ENCODE measurements around the gene FAM111A.
A peak's percentile ranks its signal among the peaks of the same experiment; 100 is the strongest.
"Not testable (repeated sequence)": the region's sequence is repeated elsewhere in the genome, so short reads cannot be mapped to it uniquely, and the experiment has no call there.

Gene FAM111A

GRCh38 chr11:59142530-59143507 is at the start of gene FAM111A:
Gene FAM111A (plus strand): TSS chr11:59142856. CDS start chr11:59148873, 6,017 bp downstream.
- peak within 1 kb of the TSS; percentile 87 for H3K9ac ChIP-seq
- peaks cover 5% of the 10 kb centered on the region; the same call in 1 of the 2 replicates for H4K20me1 ChIP-seq
- peaks cover 58% of the 10 kb centered on the region for H3K4me1 ChIP-seq
- peak within 1 kb of the TSS; percentile 95 for H3K4me2 ChIP-seq
- no peaks in the 10 kb centered on the region for H3K9me3 ChIP-seq
- no peak for TF ChIP-seq Cebpa-rat (IDR thresholded peaks at IDR 0.05)
- H3K36me3 ChIP-seq: peaks cover 5% of the 10 kb centered on the region; the same call in 1 of the 2 replicates
- peak within 1 kb of the TSS; percentile 84 for H3K27ac ChIP-seq
- no peaks in the 10 kb centered on the region for H3K27me3 ChIP-seq
- H3K4me3 ChIP-seq: peak within 1 kb of the TSS; percentile 79

- not testable (repeated sequence) for H3K4me2 ChIP-seq, H3K4me3 ChIP-seq, H4K20me1 ChIP-seq, H3K9me3 ChIP-seq, H3K36me3 ChIP-seq, H3K4me1 ChIP-seq, H3K27ac ChIP-seq, H3K9ac ChIP-seq, H3K27me3 ChIP-seq
Measured at GRCh38 chr11:59093576-59093975, 49.1 kb upstream of the FAM111A start.

GRCh38 chr11:59095225-59095624 is 47.4 kb upstream of the FAM111A start:
- not testable (repeated sequence) for H4K20me1 ChIP-seq, H3K27me3 ChIP-seq, H3K36me3 ChIP-seq, H3K4me3 ChIP-seq, H3K27ac ChIP-seq, H3K9ac ChIP-seq, H3K4me1 ChIP-seq, H3K9me3 ChIP-seq
- peak overlapping the region; percentile 34 for H3K4me2 ChIP-seq

- H3K4me3 ChIP-seq, H4K20me1 ChIP-seq, H3K27me3 ChIP-seq, H3K27ac ChIP-seq, H3K36me3 ChIP-seq, H3K9me3 ChIP-seq, H3K9ac ChIP-seq, H3K4me1 ChIP-seq, H3K4me2 ChIP-seq: not testable (repeated sequence)
Measured at GRCh38 chr11:59095972-59096575, 46.6 kb upstream of the FAM111A start.

GRCh38 chr11:59097113-59097708 is 45.4 kb upstream of the FAM111A start:
- H3K27me3 ChIP-seq: no peaks in the 10 kb centered on the region
- H3K27ac ChIP-seq: no peak overlapping the region
- TF ChIP-seq Cebpa-rat (IDR thresholded peaks at IDR 0.05): no peak
- no peak overlapping the region for H3K4me2 ChIP-seq
- no peaks in the 10 kb centered on the region for H3K9me3 ChIP-seq
- H4K20me1 ChIP-seq: no peaks in the 10 kb centered on the region
- H3K4me1 ChIP-seq: peaks cover 11% of the 10 kb centered on the region; the same call in 1 of the 2 replicates
- H3K36me3 ChIP-seq: no peaks in the 10 kb centered on the region
- H3K9ac ChIP-seq: no peak overlapping the region
- H3K4me3 ChIP-seq: no peak overlapping the region

- not testable (repeated sequence) for H3K4me3 ChIP-seq, H3K4me2 ChIP-seq
Measured at GRCh38 chr11:59097938-59098337, 44.7 kb upstream of the FAM111A start.

GRCh38 chr11:59102259-59102765 is 40.3 kb upstream of the FAM111A start:
- no peaks in the 10 kb centered on the region for H3K9me3 ChIP-seq
- H3K4me2 ChIP-seq: peak overlapping the region; percentile 72
- H3K27ac ChIP-seq: no peak overlapping the region
- no peaks in the 10 kb centered on the region for H4K20me1 ChIP-seq
- peaks cover 24% of the 10 kb centered on the region for H3K4me1 ChIP-seq
- H3K4me3 ChIP-seq: peak overlapping the region; percentile 61
- H3K9ac ChIP-seq: no peak overlapping the region; the same call in 1 of the 2 replicates
- H3K27me3 ChIP-seq: no peaks in the 10 kb centered on the region
- TF ChIP-seq Cebpa-rat (IDR thresholded peaks at IDR 0.05): no peak
- H3K36me3 ChIP-seq: no peaks in the 10 kb centered on the region

More at GRCh38 chr11:59097938-59098337, 44.7 kb upstream of the FAM111A start:
- not testable (repeated sequence) for H3K9me3 ChIP-seq, H3K27ac ChIP-seq, H3K9ac ChIP-seq, H4K20me1 ChIP-seq, H3K36me3 ChIP-seq, H3K27me3 ChIP-seq
- H3K4me1 ChIP-seq: peaks cover 17% of the 10 kb centered on the region; the same call in 1 of the 2 replicates

GRCh38 chr11:59106363-59107336 is 36.0 kb upstream of the FAM111A start, which contains the start of gene FAM111B:
Gene FAM111B (plus strand): TSS chr11:59107237. CDS start chr11:59109626, 2,389 bp downstream.
- peaks cover 60% of the 10 kb centered on the region for H3K4me1 ChIP-seq
- no peaks in the 10 kb centered on the region; the same call in 1 of the 2 replicates for H3K9me3 ChIP-seq
- H3K9ac ChIP-seq: peak within 1 kb of the TSS; percentile 83
- H4K20me1 ChIP-seq: no peaks in the 10 kb centered on the region
- H3K36me3 ChIP-seq: peaks cover 19% of the 10 kb centered on the region
- peak within 1 kb of the TSS; percentile 71 for H3K4me3 ChIP-seq
- H3K27ac ChIP-seq: peak within 1 kb of the TSS; percentile 78
- TF ChIP-seq Cebpa-rat (IDR thresholded peaks at IDR 0.05): no peak
- H3K27me3 ChIP-seq: no peaks in the 10 kb centered on the region
- H3K4me2 ChIP-seq: peak within 1 kb of the TSS; percentile 93

- Histone ChIP-seq H3K36me3 (peaks cover 29% of the 10 kb centered on the region), H3K9ac (peak overlapping the region; percentile 83), H3K4me3 (peak overlapping the region; percentile 71), H3K4me1 (peaks cover 52% of the 10 kb centered on the region), H3K27ac (peak overlapping the region; percentile 78), H3K4me2 (peak overlapping the region; percentile 87)
- not testable (repeated sequence) for H4K20me1 ChIP-seq, H3K9me3 ChIP-seq, H3K27me3 ChIP-seq
Measured at GRCh38 chr11:59107721-59108120, 34.9 kb upstream of the FAM111A start.

Data from BLaER1 (cell line).